LNCaP clone FGC (cell line): Measurements from ENCODE around the gene PWWP2A.

ENCODE experiments used
- DNase-seq: peaks from one replicate; pipeline ENCODE4 v3.0.0-alpha.2; 2011; ENCODE audit warnings: low read depth
- H3K4me3 ChIP-seq: 2 replicates; pipeline ENCODE4 v1.5.1; 2011; ENCODE audit warnings: mild to moderate bottlenecking, low read depth, low read length, control low read depth
- CTCF ChIP-seq: IDR thresholded peaks from 2 replicates; pipeline ENCODE4 v1.5.1; 2012; ENCODE audit warnings: mild to moderate bottlenecking; ENCODE audit not compliant: control insufficient read depth, insufficient read depth; ENCODE audit errors: extremely low read depth

The PWWP2A gene

DNA sequence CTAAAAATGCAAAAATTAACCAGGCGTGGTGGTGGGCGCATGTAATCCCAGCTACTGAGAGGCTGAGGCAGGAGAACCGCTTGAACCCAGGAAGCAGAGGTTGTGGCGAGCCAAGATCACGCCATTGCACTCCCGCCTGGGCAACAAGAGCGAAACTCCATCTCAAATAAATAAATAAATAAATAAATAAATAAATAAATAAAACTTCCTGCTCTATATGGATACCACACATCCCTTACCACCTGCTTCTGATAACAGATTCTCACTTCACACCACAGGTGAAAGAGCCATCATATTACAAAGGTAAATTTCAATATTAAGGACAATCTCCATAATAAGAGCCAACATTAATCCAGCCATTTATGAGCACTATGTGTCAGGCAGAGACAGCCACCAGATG lies 9.4 kb upstream of the PWWP2A start:
- no peak for DNase-seq
- H3K4me3 ChIP-seq: no peak overlapping the region
- TF ChIP-seq CTCF: no peak

DNA sequence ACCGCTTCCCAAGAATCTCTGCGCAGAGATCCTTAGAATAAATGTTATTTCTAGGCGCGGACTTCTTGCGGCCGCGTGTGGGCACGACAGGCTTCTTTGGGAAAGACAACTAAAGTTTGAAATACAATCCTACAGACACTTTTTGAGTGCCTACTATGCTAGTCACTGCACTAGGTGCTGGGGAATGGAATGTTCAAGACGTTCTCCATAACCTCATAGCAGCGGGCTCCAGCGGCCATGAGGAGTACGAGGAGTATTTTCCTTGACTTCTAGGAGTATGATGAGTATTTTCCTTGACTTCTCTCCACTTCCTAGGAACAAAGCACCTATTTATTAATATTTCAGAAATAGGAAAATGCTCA lies 636 bp upstream of the PWWP2A start:
- TF ChIP-seq CTCF: no peak
- no peak for DNase-seq
- no peak overlapping the region for H3K4me3 ChIP-seq

DNA sequence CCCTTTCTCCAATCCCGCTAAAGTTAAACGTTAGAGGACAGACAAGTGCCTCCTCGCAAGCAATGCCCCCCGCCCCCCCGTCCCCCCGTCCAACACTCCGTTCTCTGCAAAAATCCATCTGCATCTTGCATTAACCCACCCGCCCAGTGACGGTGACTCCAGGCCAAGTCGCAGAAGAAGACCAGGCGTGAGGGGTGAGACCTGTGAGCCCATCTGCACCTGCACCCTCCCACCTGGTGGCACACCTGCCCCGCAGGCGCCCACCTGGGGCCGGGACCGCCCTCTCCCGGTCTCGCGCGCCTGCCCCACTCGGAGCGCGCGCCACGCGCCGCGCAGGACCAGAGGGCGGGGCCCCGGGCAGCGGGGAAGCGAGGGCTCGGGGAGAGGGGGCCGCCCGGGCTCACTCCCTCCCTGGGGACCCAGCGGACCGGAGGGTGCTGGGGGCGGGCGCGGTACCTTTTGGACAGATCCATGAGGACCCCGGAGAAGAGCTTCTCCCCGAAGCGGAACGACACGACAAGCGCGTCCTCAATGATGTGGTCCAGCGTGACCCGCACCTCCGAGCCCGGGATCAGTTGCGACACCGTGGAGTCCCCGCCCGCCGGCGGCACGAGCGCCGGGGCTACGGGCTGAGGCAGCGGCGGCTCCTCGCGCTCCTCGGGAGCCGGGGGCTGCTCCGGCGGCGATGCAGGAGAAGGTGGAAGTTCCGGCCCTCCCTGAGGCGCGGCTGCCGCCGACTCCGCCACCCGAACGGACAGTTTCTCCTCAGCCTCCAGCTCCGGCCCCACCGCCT lies 705 bp downstream of the PWWP2A start:
- peak overlapping the region; percentile 89 for H3K4me3 ChIP-seq
- DNase-seq: no peak
- no peak for TF ChIP-seq CTCF

DNA sequence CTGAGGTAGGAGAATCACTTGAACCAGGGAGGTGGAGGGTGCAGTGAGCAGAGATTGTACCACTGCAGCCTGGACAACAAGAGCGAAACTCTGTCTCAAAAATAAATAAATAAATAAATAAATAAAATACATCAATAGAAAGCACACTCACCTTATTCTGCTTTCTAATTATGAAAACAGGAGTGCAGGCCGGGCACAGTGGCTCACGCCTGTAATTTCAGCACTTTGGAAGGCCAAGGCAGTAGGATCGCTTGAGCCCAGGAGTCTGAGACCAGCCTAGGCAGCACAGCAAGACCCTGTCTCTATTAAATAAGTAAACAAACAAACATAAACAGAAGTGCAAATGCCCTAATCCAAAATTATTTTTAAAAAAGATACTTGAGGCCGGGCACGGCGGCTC lies 2.3 kb downstream of the PWWP2A start:
- H3K4me3 ChIP-seq: no peak overlapping the region
- no peak for TF ChIP-seq CTCF

DNA sequence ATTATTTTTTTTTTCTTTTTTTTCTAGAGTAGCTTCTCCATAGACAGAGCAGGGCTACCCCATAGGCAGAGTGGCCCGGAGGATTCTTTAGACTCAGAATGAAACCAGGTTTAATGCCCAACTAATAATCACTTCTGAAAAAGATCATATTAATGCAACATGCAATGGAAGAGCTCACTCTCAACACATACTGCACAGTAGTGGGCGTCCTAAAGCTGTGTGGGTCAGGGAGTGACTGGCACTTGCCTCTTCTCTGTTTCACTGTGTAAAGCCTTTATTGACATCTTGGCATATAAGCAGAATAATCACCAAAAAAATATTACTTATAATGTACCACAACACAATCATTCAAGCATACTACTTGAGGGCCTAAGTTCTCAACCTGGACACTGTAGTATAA lies 11.1 kb downstream of the PWWP2A start:
- H3K4me3 ChIP-seq: no peak overlapping the region
- TF ChIP-seq CTCF: no peak
- no peak for DNase-seq

More for the DNA sequence above, 2.3 kb downstream of the PWWP2A start:
- DNase-seq: no peak

- no peak overlapping the region for H3K4me3 ChIP-seq
- no peak for DNase-seq
- no peak for TF ChIP-seq CTCF
These were observed 13.4 kb downstream of the PWWP2A start for GRCh38 chr5:160105686-160106360.
